A549 (cell line): ENCODE data around the gene TMEM44. TPM values are rescaled to one million over a fixed set of nuclear protein-coding genes. Genes with fewer than 3 reads are reported as not detected.
A peak's percentile ranks its signal among the peaks of the same experiment; 100 is the strongest.

Experiments
- ATAC-seq, 2 experiments: fragments of 200-7000 bp in 1 of 2; fragments of >200 bp in 1 of 2; cut with Nextera tagmentation in 1 of 2; cut with Tn5 transposase in 1 of 2; 3 replicates each; pipeline versions ENCODE4 v1.8.0 to v1.9.1; 2018 to 2020; ENCODE audit warnings: mild to moderate bottlenecking in 1 of 2, moderate library complexity in 1 of 2
- CTCF ChIA-PET: fragments of 300-600 bp; sonication (Branson Sonifier 250); formaldehyde crosslinking; extraction: SDS; loops from one replicate; lab custom pipeline; 2021; ENCODE audit warnings: antibody characterized with exemption, inconsistent platforms; lab: Yijun Ruan, JAX
- POLR2A ChIA-PET: fragments of 350-600 bp; formaldehyde crosslinking; extraction: SDS; loops from one replicate; lab custom pipeline; 2021; ENCODE audit warnings: antibody characterized with exemption, inconsistent platforms; lab: Yijun Ruan, JAX
- DNase-seq, 2 experiments: peaks; one replicate each; pipeline versions ENCODE4 v3.0.0 to v3.0.0-alpha.2; 2011 to 2016; ENCODE audit warnings: low read depth in 1 of 2, low spot score in 1 of 2
- FAIRE-seq: peaks from 2 replicates; lab custom pipeline; 2011; peaks lifted over from hg19 to GRCh38; lab: Jason Lieb, UNC
- H3K27ac ChIP-seq, 2 experiments: fragments of >200 bp; sonication (Bioruptor Twin); formaldehyde crosslinking; 3 replicates each; pipeline ENCODE4 v1.5.1; 2016 to 2017
- H3K4me1 ChIP-seq: fragments of >200 bp; sonication (Bioruptor Twin); formaldehyde crosslinking; 3 replicates; pipeline ENCODE4 v1.6.1; 2016
- H3K4me2 ChIP-seq: fragments of >200 bp; sonication (Bioruptor Twin); formaldehyde crosslinking; 3 replicates; pipeline ENCODE4 v1.6.1; 2016
- H3K4me3 ChIP-seq: fragments of >200 bp; sonication (Bioruptor Twin); formaldehyde crosslinking; 3 replicates; pipeline ENCODE4 v1.5.1; 2016
- H3K9me3 ChIP-seq: fragments of >200 bp; sonication (Bioruptor Twin); formaldehyde crosslinking; 3 replicates; pipeline ENCODE4 v1.6.1; 2016
- CBX8 ChIP-seq: fragments of 200-600 bp; sonication (generic); IDR thresholded peaks from 2 replicates; pipeline ENCODE4 v1.6.1; 2016
- CHD4 ChIP-seq: fragments of 200-600 bp; sonication (generic); IDR thresholded peaks from 2 replicates; pipeline ENCODE4 v1.6.1; 2016; ENCODE audit warnings: antibody characterized with exemption, mild to moderate bottlenecking, borderline replicate concordance
- CTCF ChIP-seq: fragments of >200 bp; sonication (Bioruptor Twin); formaldehyde crosslinking; IDR thresholded peaks from 3 replicates; pipeline ENCODE4 v1.5.1; 2016
- EHMT2 ChIP-seq: fragments of 200-600 bp; sonication (generic); IDR thresholded peaks from 2 replicates; pipeline ENCODE4 v1.6.1; 2016; ENCODE audit warnings: antibody characterized with exemption, low read depth, mild to moderate bottlenecking, moderate library complexity
- ELK1 ChIP-seq: fragments of 150-350 bp; IDR thresholded peaks from 2 replicates; pipeline ENCODE4 v1.6.1; 2014; ENCODE audit warnings: low read depth, mild to moderate bottlenecking, low read length
- FOSB ChIP-seq: fragments of 250-450 bp; sonication (Bioruptor Pico); IDR thresholded peaks from 2 replicates; pipeline ENCODE4 v1.5.0; 2020; ENCODE audit warnings: mild to moderate bottlenecking, moderate library complexity
- HEYL ChIP-seq: fragments of 250-450 bp; sonication (Bioruptor Pico); IDR thresholded peaks from 2 replicates; pipeline ENCODE4 v1.8.0; 2021; ENCODE audit warnings: mild to moderate bottlenecking, moderate library complexity
- HOXB5 ChIP-seq: fragments of 250-450 bp; sonication (Bioruptor Pico); IDR thresholded peaks from 2 replicates; pipeline ENCODE4 v1.5.0; 2020; ENCODE audit warnings: mild to moderate bottlenecking, moderate library complexity
- JUN ChIP-seq, 2 experiments: fragments of >200 bp; sonication (Bioruptor Twin); formaldehyde crosslinking; IDR thresholded peaks; 2 replicates in 1 of 2; 3 replicates in 1 of 2; pipeline ENCODE4 v1.6.1; 2016 to 2017
- JUNB ChIP-seq: fragments of >200 bp; sonication (Bioruptor Twin); formaldehyde crosslinking; IDR thresholded peaks from 2 replicates; pipeline ENCODE4 v1.6.1; 2016
- MYC ChIP-seq: IDR thresholded peaks from 2 replicates; pipeline ENCODE4 v1.6.1; 2012; ENCODE audit warnings: mild to moderate bottlenecking, inconsistent platforms, low read length, improper control_type of control experiment, borderline replicate concordance
- PHF8 ChIP-seq: fragments of 200-600 bp; sonication (generic); IDR thresholded peaks from 2 replicates; pipeline ENCODE4 v1.6.1; 2016; ENCODE audit warnings: low read depth, mild to moderate bottlenecking, antibody characterized with exemption, moderate library complexity, borderline replicate concordance
- RARB ChIP-seq: fragments of 250-450 bp; sonication (Bioruptor Pico); IDR thresholded peaks from 2 replicates; pipeline ENCODE4 v1.8.0; 2021; ENCODE audit warnings: mild to moderate bottlenecking, moderate library complexity
- RFX5 ChIP-seq: fragments of 450-650 bp; IDR thresholded peaks from 2 replicates; pipeline ENCODE4 v1.7.1; 2014; ENCODE audit warnings: antibody characterized with exemption, mild to moderate bottlenecking, moderate library complexity
- RNF2 ChIP-seq: fragments of 200-600 bp; sonication (generic); IDR thresholded peaks from 2 replicates; pipeline ENCODE4 v1.6.1; 2016; ENCODE audit warnings: low read depth, mild to moderate bottlenecking, antibody characterized with exemption, moderate library complexity, borderline replicate concordance
- SREBF2 ChIP-seq: fragments of 450-650 bp; IDR thresholded peaks from 2 replicates; pipeline ENCODE4 v1.6.1; 2014; ENCODE audit warnings: mild to moderate bottlenecking, moderate library complexity
- TFCP2L1 ChIP-seq: fragments of 250-450 bp; sonication (Bioruptor Pico); IDR thresholded peaks from 2 replicates; pipeline ENCODE4 v1.5.0; 2021; ENCODE audit warnings: mild to moderate bottlenecking
- TP53 ChIP-seq: fragments of 250-450 bp; sonication (Bioruptor Pico); IDR thresholded peaks from 2 replicates; pipeline ENCODE4 v1.5.0; 2021; ENCODE audit warnings: mild to moderate bottlenecking, moderate library complexity
- ZFP36 ChIP-seq: fragments of 450-650 bp; IDR thresholded peaks from 2 replicates; pipeline ENCODE4 v1.6.1; 2014; ENCODE audit warnings: borderline replicate concordance; ENCODE audit not compliant: partially characterized antibody
- WGBS: methylation state at CpG from one replicate; pipeline ENCODE4 v1.1.6; 2017; ENCODE audit errors: missing lambda C conversion rate; 5-methylcytosine and 5-hydroxymethylcytosine counted together
- polyA plus RNA-seq, 4 experiments: library from polyadenylated mRNA; depleted of rRNA in 3 of 4; stranded (reverse); fragments of >200 nt; fragmentation: RNase III in 1 of 4; extraction: RNeasy Plus Mini Kit Qiagen cat#74134 plus additional on column Dnase treatment in 1 of 4; gene quantifications; 2 replicates in 3 of 4; 3 replicates in 1 of 4; pipeline ENCODE4 v1.2.3, GENCODE V29; 2011 to 2017
- TF ChIP-seq, protein P1 (sequence below): IDR thresholded peaks from 2 replicates; pipeline ENCODE4 v1.6.1; 2012
- TF ChIP-seq, protein P2 (sequence below): fragments of >200 bp; sonication (Bioruptor Twin); formaldehyde crosslinking; IDR thresholded peaks from 2 replicates; pipeline ENCODE4 v1.6.1; 2016

TMEM44 gene
- polyA plus RNA-seq, 2 of the 4 experiments (the other 2 are of a cell fraction): 16.0 to 17.0 TPM

DNA sequence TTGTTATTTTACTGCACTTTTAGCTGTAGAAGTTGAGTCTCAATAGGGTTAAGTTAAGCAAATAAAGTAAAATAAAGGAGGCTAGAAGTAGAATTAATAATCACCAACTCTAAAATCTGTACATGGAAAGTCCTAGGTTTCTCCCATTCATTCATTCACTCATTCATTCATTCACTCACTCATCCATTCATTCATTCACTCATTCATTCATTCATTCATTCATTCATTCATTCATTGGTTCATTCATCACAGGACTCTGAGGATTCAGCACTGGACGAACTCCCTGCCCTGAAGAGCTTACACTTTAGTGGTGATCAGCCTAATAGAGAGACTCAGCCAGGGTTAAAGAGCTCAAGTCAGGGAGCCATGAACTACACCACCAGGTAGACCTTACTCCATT is 43.3 kb upstream of the TMEM44 start:
- FAIRE-seq (no peak), ATAC-seq (no peak), DNase-seq (no peak)
- H3K4me2 ChIP-seq: no peak overlapping the region
- no peak overlapping the region for H3K4me3 ChIP-seq
- POLR2A ChIA-PET: no interaction called here
- TF ChIP-seq FOSB: no peak
- no peak for TF ChIP-seq ZFP36
- no peak for TF ChIP-seq RNF2
- TF ChIP-seq CHD4: no peak
- no peak for TF ChIP-seq JUNB
- CTCF ChIA-PET: no interaction called here
- no peaks in the 10 kb centered on the region for H3K9me3 ChIP-seq
- no peak overlapping the region for H3K27ac ChIP-seq
- WGBS: 13% methylated on average over 1 of the region's 1 CpG
- no peaks in the 10 kb centered on the region for H3K4me1 ChIP-seq

DNA sequence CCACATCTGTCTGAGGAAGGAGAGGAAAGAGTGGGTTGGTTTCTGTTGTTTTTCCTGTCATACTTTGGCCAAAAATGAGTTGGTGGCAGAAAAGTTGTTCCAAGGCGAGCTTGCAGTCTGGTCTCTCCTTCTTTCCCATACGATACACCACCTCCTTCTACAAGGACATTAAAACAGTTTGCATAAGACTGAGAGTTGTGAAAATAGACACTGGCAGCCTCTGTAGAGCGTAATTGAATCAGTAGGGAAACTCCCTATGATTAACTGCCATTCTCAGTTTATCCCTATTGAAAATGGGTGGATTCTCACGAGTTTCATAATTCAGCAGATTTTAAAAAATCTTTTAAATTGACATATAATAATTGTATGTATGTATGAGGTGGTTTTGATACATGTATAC is 42.5 kb upstream of the TMEM44 start:
- FAIRE-seq (no peak), ATAC-seq (no peak), DNase-seq (no peak)
- Histone ChIP-seq H3K4me3 (no peak overlapping the region), H3K9me3 (no peaks in the 10 kb centered on the region), H3K4me1 (peaks cover 6% of the 10 kb centered on the region; the same call in 2 of the 3 replicates), H3K27ac (no peak overlapping the region), H3K4me2 (peak overlapping the region; percentile 12; the same call in 1 of the 3 replicates)
- ChIA-PET POLR2A (no interaction called here), CTCF (interaction anchor here (0.9 to 1.1 kb wide), 2 partner anchors 431 to 596 kb away, joined by 4 read pairs; partner anchors contain the start of gene XXYLT1)
- TF ChIP-seq EHMT2 (no peak), CBX8 (no peak), TP53 (no peak), RARB (no peak), RFX5 (no peak), RNF2 (no peak), JUNB (no peak), CTCF (no peak), ELK1 (no peak), ZFP36 (no peak), HOXB5 (CRISPR knock-in tag) (no peak), PHF8 (no peak), MYC (no peak)
- WGBS: 34% methylated on average over 4 of the region's 4 CpGs

DNA sequence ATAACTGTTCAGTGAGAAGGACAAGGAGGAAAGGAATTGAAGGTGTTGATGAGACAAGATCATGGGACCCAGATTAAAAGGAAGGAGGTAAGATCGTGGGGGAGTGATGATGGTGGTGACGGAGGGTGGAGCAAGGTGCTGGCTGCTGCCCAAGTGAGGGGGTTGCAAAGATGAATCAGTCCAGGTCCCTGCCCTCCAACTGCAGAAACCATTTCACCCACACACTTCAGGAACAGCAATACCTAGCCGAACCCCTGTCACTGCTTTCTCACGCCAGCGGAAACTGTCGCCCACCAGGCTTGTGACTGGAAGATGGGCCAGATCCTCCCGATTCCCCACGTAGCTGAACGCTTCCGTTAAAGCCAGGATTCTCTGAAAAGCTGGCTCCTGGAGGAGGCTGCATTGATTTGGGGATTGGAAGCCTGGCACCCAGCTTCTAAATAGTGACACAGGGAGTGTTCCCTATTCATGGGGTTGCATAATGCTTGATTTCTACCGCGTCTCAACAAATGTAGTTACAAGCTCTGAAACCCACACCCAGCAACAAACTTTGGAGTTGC is 41.9 kb upstream of the TMEM44 start:
- no peak for FAIRE-seq
- WGBS: 39% methylated on average over 12 of the region's 12 CpGs
- H3K4me2 ChIP-seq: peak overlapping the region; percentile 12; the same call in 1 of the 3 replicates

More for the DNA sequence above, 41.9 kb upstream of the TMEM44 start:
- no peaks in the 10 kb centered on the region for H3K9me3 ChIP-seq
- POLR2A ChIA-PET: no interaction called here
- no peak for ATAC-seq
- CTCF ChIA-PET: interaction anchor here (0.9 to 2.0 kb wide), 3 partner anchors 12 to 596 kb away, joined by 4 to 13 read pairs (median 4); partner anchors contain the start of gene XXYLT1
- no peak overlapping the region for H3K4me3 ChIP-seq
- H3K4me1 ChIP-seq: peaks cover 11% of the 10 kb centered on the region; the same call in 2 of the 3 replicates
- no peak for TF ChIP-seq RNF2
- TF ChIP-seq HEYL (CRISPR knock-in tag): no peak
- no peak for TF ChIP-seq TFCP2L1 (CRISPR knock-in tag)
- TF ChIP-seq EHMT2: no peak
- no peak for TF ChIP-seq CHD4
- TF ChIP-seq JUN (IDR thresholded peaks at IDR 0.05): no peak
- TF ChIP-seq JUNB: no peak
- TF ChIP-seq, protein P1, sequence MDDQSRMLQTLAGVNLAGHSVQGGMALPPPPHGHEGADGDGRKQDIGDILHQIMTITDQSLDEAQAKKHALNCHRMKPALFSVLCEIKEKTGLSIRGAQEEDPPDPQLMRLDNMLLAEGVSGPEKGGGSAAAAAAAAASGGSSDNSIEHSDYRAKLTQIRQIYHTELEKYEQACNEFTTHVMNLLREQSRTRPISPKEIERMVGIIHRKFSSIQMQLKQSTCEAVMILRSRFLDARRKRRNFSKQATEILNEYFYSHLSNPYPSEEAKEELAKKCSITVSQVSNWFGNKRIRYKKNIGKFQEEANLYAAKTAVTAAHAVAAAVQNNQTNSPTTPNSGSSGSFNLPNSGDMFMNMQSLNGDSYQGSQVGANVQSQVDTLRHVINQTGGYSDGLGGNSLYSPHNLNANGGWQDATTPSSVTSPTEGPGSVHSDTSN: no peak
- TF ChIP-seq, protein P2, sequence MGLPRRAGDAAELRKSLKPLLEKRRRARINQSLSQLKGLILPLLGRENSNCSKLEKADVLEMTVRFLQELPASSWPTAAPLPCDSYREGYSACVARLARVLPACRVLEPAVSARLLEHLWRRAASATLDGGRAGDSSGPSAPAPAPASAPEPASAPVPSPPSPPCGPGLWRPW: no peak
- TF ChIP-seq SREBF2: no peak
- no peak overlapping the region for H3K27ac ChIP-seq
- no peak for DNase-seq
